ENCODE measurements around the gene GALE. TPM values are rescaled to one million over a fixed set of nuclear protein-coding genes. Genes with fewer than 3 reads are reported as not detected.
A peak's percentile ranks its signal among the peaks of the same experiment; 100 is the strongest.

GALE gene
- total and polyA plus RNA-seq, 2 of the 13 experiments (the other 11 are each of a cell fraction or from before 2014, with no cell fraction given), result 85.2 to 88.4 TPM

GRCh38 chr1:23800400-23801337 is at the start of gene GALE (continued):
- TF ChIP-seq ZNF280B (CRISPR knock-in tag; IDR thresholded peaks at IDR 0.05; ENCODE audit: borderline replicate concordance) (no peak; the same call in 1 of the 2 replicates), ZNF501 (CRISPR knock-in tag; IDR thresholded peaks at IDR 0.05) (peak; percentile 72; the same call in 1 of the 2 replicates), ZKSCAN1 (IDR thresholded peaks at IDR 0.05; ENCODE audit: low read length) (no peak), ZNF367 (CRISPR knock-in tag; IDR thresholded peaks at IDR 0.05; ENCODE audit: borderline replicate concordance) (no peak), ZNF816 (CRISPR knock-in tag; IDR thresholded peaks at IDR 0.05; ENCODE audit: borderline replicate concordance) (peak; percentile 52), HOXD1 (CRISPR knock-in tag; IDR thresholded peaks at IDR 0.05) (no peak; the same call in 1 of the 2 replicates), ZNF136 (CRISPR knock-in tag; IDR thresholded peaks at IDR 0.05; ENCODE audit: low read depth) (no peak), ZNF891 (CRISPR knock-in tag; IDR thresholded peaks at IDR 0.05) (peak; percentile 36; the same call in 1 of the 2 replicates), SRSF1 (optimal IDR thresholded peaks at IDR 0.05; ENCODE audit: low read depth, low read length) (no peak), ZNF20 (CRISPR knock-in tag; IDR thresholded peaks at IDR 0.05) (no peak), ZNF547 (CRISPR knock-in tag; IDR thresholded peaks at IDR 0.05) (no peak; the same call in none of the 2 replicates), ZNF629 (CRISPR knock-in tag; conservative IDR thresholded peaks at IDR 0.05) (no peak), PCBP2 (optimal IDR thresholded peaks at IDR 0.05; ENCODE audit: low read depth, low read length, poor library complexity, severe bottlenecking) (no peak), AGO1 (IDR thresholded peaks at IDR 0.05; ENCODE audit: low read depth, low read length, poor library complexity, severe bottlenecking) (peak; percentile 92), KAT2B (IDR thresholded peaks at IDR 0.05; ENCODE audit: borderline replicate concordance, low read depth, low read length) (no peak), SAFB2 (CRISPR knock-in tag; IDR thresholded peaks at IDR 0.05; ENCODE audit: borderline replicate concordance, low read depth) (no peak; the same call in 1 of the 2 replicates), PBX3 (CRISPR knock-in tag; IDR thresholded peaks at IDR 0.05; ENCODE audit: borderline replicate concordance) (no peak), RFXANK (CRISPR knock-in tag; IDR thresholded peaks at IDR 0.05) (no peak), HDAC2 (CRISPR knock-in tag; IDR thresholded peaks at IDR 0.05) (no peak; the same call in 1 of the 2 replicates), ZMYM2 (CRISPR knock-in tag; IDR thresholded peaks at IDR 0.05) (no peak)
- TF ChIP-seq, protein P1, sequence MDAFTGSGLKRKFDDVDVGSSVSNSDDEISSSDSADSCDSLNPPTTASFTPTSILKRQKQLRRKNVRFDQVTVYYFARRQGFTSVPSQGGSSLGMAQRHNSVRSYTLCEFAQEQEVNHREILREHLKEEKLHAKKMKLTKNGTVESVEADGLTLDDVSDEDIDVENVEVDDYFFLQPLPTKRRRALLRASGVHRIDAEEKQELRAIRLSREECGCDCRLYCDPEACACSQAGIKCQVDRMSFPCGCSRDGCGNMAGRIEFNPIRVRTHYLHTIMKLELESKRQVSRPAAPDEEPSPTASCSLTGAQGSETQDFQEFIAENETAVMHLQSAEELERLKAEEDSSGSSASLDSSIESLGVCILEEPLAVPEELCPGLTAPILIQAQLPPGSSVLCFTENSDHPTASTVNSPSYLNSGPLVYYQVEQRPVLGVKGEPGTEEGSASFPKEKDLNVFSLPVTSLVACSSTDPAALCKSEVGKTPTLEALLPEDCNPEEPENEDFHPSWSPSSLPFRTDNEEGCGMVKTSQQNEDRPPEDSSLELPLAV (CRISPR knock-in tag; conservative IDR thresholded peaks at IDR 0.05; ENCODE audit: low read depth), result peak; percentile 23; the same call in 1 of the 2 replicates
- TF ChIP-seq, protein P2, sequence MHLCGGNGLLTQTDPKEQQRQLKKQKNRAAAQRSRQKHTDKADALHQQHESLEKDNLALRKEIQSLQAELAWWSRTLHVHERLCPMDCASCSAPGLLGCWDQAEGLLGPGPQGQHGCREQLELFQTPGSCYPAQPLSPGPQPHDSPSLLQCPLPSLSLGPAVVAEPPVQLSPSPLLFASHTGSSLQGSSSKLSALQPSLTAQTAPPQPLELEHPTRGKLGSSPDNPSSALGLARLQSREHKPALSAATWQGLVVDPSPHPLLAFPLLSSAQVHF (CRISPR knock-in tag; IDR thresholded peaks at IDR 0.05), result no peak
- TF ChIP-seq, protein P3, sequence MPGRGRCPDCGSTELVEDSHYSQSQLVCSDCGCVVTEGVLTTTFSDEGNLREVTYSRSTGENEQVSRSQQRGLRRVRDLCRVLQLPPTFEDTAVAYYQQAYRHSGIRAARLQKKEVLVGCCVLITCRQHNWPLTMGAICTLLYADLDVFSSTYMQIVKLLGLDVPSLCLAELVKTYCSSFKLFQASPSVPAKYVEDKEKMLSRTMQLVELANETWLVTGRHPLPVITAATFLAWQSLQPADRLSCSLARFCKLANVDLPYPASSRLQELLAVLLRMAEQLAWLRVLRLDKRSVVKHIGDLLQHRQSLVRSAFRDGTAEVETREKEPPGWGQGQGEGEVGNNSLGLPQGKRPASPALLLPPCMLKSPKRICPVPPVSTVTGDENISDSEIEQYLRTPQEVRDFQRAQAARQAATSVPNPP (CRISPR knock-in tag; IDR thresholded peaks at IDR 0.05), result peak; percentile 7; the same call in 1 of the 2 replicates
